Measurements from ENCODE around the gene FCHSD1.
A peak's percentile ranks its signal among the peaks of the same experiment; 100 is the strongest.

Gene FCHSD1

GRCh38 chr5:141640698-141641097 is 10.5 kb downstream of the FCHSD1 start:
- Histone ChIP-seq H3K9ac (ENCODE audit: insufficient read length, low read depth) (no peak overlapping the region), H3K4me1 (ENCODE audit: insufficient read depth, insufficient read length) (peaks cover 4% of the 10 kb centered on the region), H3K9me3 (ENCODE audit: insufficient read depth, low read length) (no peaks in the 10 kb centered on the region), H3K27me3 (ENCODE audit: insufficient read depth, insufficient read length) (no peaks in the 10 kb centered on the region), H3K36me3 (ENCODE audit: insufficient read depth, insufficient read length, low read length) (peaks cover 28% of the 10 kb centered on the region), H3K4me3 (ENCODE audit: insufficient read length, low read depth) (no peak overlapping the region)
- DNase-seq (ENCODE audit: low read depth, low spot score) = no peak
- TF ChIP-seq ZNF274 (IDR thresholded peaks at IDR 0.05; ENCODE audit: low read depth, low read length) = no peak
- TF ChIP-seq SUZ12 (IDR thresholded peaks at IDR 0.05; ENCODE audit: extremely low read depth, insufficient read depth, insufficient read length) = no peak
- TF ChIP-seq YY1 (IDR thresholded peaks at IDR 0.05; ENCODE audit: insufficient read depth, insufficient read length) = no peak

- Histone ChIP-seq H3K4me3 (ENCODE audit: insufficient read length, low read depth) (no peak overlapping the region), H3K9ac (ENCODE audit: insufficient read length, low read depth) (no peak overlapping the region), H3K9me3 (ENCODE audit: insufficient read depth, low read length) (no peaks in the 10 kb centered on the region), H3K27me3 (ENCODE audit: insufficient read depth, insufficient read length) (no peaks in the 10 kb centered on the region), H3K36me3 (ENCODE audit: insufficient read depth, insufficient read length, low read length) (peaks cover 27% of the 10 kb centered on the region), H3K4me1 (ENCODE audit: insufficient read depth, insufficient read length) (peaks cover 4% of the 10 kb centered on the region)
- DNase-seq (ENCODE audit: low read depth, low spot score) = no peak
- TF ChIP-seq SUZ12 (IDR thresholded peaks at IDR 0.05; ENCODE audit: extremely low read depth, insufficient read depth, insufficient read length) (no peak), ZNF274 (IDR thresholded peaks at IDR 0.05; ENCODE audit: low read depth, low read length) (no peak), YY1 (IDR thresholded peaks at IDR 0.05; ENCODE audit: insufficient read depth, insufficient read length) (no peak)
Observed at GRCh38 chr5:141640051-141640415, 11.2 kb downstream of the FCHSD1 start.

GRCh38 chr5:141639357-141640050 is 11.7 kb downstream of the FCHSD1 start:
- Histone ChIP-seq H3K9ac (ENCODE audit: insufficient read length, low read depth) (no peak overlapping the region), H3K36me3 (ENCODE audit: insufficient read depth, insufficient read length, low read length) (peaks cover 31% of the 10 kb centered on the region), H3K4me3 (ENCODE audit: insufficient read length, low read depth) (no peak overlapping the region), H3K9me3 (ENCODE audit: insufficient read depth, low read length) (no peaks in the 10 kb centered on the region), H3K27me3 (ENCODE audit: insufficient read depth, insufficient read length) (no peaks in the 10 kb centered on the region), H3K4me1 (ENCODE audit: insufficient read depth, insufficient read length) (peaks cover 4% of the 10 kb centered on the region)
- DNase-seq (ENCODE audit: low read depth, low spot score) = no peak
- TF ChIP-seq ZNF274 (IDR thresholded peaks at IDR 0.05; ENCODE audit: low read depth, low read length) (no peak), SUZ12 (IDR thresholded peaks at IDR 0.05; ENCODE audit: extremely low read depth, insufficient read depth, insufficient read length) (no peak), YY1 (IDR thresholded peaks at IDR 0.05; ENCODE audit: insufficient read depth, insufficient read length) (no peak)

GRCh38 chr5:141638771-141639170 is 12.4 kb downstream of the FCHSD1 start:
- Histone ChIP-seq H3K4me3 (ENCODE audit: insufficient read length, low read depth) (no peak overlapping the region), H3K27me3 (ENCODE audit: insufficient read depth, insufficient read length) (no peaks in the 10 kb centered on the region), H3K9me3 (ENCODE audit: insufficient read depth, low read length) (no peaks in the 10 kb centered on the region), H3K36me3 (ENCODE audit: insufficient read depth, insufficient read length, low read length) (peaks cover 28% of the 10 kb centered on the region), H3K4me1 (ENCODE audit: insufficient read depth, insufficient read length) (peaks cover 4% of the 10 kb centered on the region), H3K9ac (ENCODE audit: insufficient read length, low read depth) (no peak overlapping the region)
- DNase-seq (ENCODE audit: low read depth, low spot score) = no peak
- TF ChIP-seq YY1 (IDR thresholded peaks at IDR 0.05; ENCODE audit: insufficient read depth, insufficient read length) (no peak), ZNF274 (IDR thresholded peaks at IDR 0.05; ENCODE audit: low read depth, low read length) (no peak), SUZ12 (IDR thresholded peaks at IDR 0.05; ENCODE audit: extremely low read depth, insufficient read depth, insufficient read length) (no peak)

- Histone ChIP-seq H3K4me3 (ENCODE audit: insufficient read length, low read depth) (peak overlapping the region; percentile 83), H3K9ac (ENCODE audit: insufficient read length, low read depth) (peak overlapping the region; percentile 96)
Observed at GRCh38 chr5:141637767-141638419, 13.3 kb downstream of the FCHSD1 start.

GRCh38 chr5:141637123-141637766 is 14.0 kb downstream of the FCHSD1 start:
- TF ChIP-seq ZNF274 (IDR thresholded peaks at IDR 0.05; ENCODE audit: low read depth, low read length) (no peak), YY1 (IDR thresholded peaks at IDR 0.05; ENCODE audit: insufficient read depth, insufficient read length) (no peak), SUZ12 (IDR thresholded peaks at IDR 0.05; ENCODE audit: extremely low read depth, insufficient read depth, insufficient read length) (no peak)
- DNase-seq (ENCODE audit: low read depth, low spot score) = no peak
- Histone ChIP-seq H3K36me3 (ENCODE audit: insufficient read depth, insufficient read length, low read length) (peaks cover 28% of the 10 kb centered on the region), H3K27me3 (ENCODE audit: insufficient read depth, insufficient read length) (no peaks in the 10 kb centered on the region), H3K9ac (ENCODE audit: insufficient read length, low read depth) (peak overlapping the region; percentile 96), H3K9me3 (ENCODE audit: insufficient read depth, low read length) (no peaks in the 10 kb centered on the region), H3K4me1 (ENCODE audit: insufficient read depth, insufficient read length) (peaks cover 4% of the 10 kb centered on the region), H3K4me3 (ENCODE audit: insufficient read length, low read depth) (peak overlapping the region; percentile 83)

More at GRCh38 chr5:141637767-141638419, 13.3 kb downstream of the FCHSD1 start:
- Histone ChIP-seq H3K9me3 (ENCODE audit: insufficient read depth, low read length) (no peaks in the 10 kb centered on the region), H3K36me3 (ENCODE audit: insufficient read depth, insufficient read length, low read length) (peaks cover 27% of the 10 kb centered on the region), H3K4me1 (ENCODE audit: insufficient read depth, insufficient read length) (peaks cover 4% of the 10 kb centered on the region), H3K27me3 (ENCODE audit: insufficient read depth, insufficient read length) (no peaks in the 10 kb centered on the region)
- TF ChIP-seq ZNF274 (IDR thresholded peaks at IDR 0.05; ENCODE audit: low read depth, low read length) (no peak), SUZ12 (IDR thresholded peaks at IDR 0.05; ENCODE audit: extremely low read depth, insufficient read depth, insufficient read length) (no peak), YY1 (IDR thresholded peaks at IDR 0.05; ENCODE audit: insufficient read depth, insufficient read length) (no peak)
- peak; percentile 82 for DNase-seq (ENCODE audit: low read depth, low spot score)
